Endodermal cell (in vitro differentiated cells): ENCODE data around the gene CASP8AP2. TPM values are rescaled to one million over a fixed set of nuclear protein-coding genes. Genes with fewer than 3 reads are reported as not detected.
"Not testable (repeated sequence)": the region's sequence is repeated elsewhere in the genome, so short reads cannot be mapped to it uniquely, and the experiment has no call there.

Experiments used
- DNase-seq: peaks from one replicate; pipeline ENCODE4 v3.0.0-alpha.2; 2017
- H3K27ac ChIP-seq: 2 replicates; pipeline ENCODE4 v1.5.1; 2013; ENCODE audit warnings: mild to moderate bottlenecking, low read depth, low read length, moderate library complexity
- H3K27me3 ChIP-seq: 2 replicates; pipeline ENCODE4 v1.6.1; 2013; ENCODE audit warnings: mild to moderate bottlenecking, low read length, moderate library complexity; ENCODE audit not compliant: insufficient read depth, control insufficient read depth, poor library complexity, severe bottlenecking
- H3K36me3 ChIP-seq: 2 replicates; pipeline ENCODE4 v1.7.0; 2013; ENCODE audit warnings: mild to moderate bottlenecking, low read length, moderate library complexity; ENCODE audit not compliant: control insufficient read depth, insufficient read depth
- H3K4me1 ChIP-seq: one replicate; pipeline ENCODE4 v1.7.0; 2013; ENCODE audit warnings: low read length; ENCODE audit not compliant: control insufficient read depth, insufficient read depth
- H3K4me3 ChIP-seq: 2 replicates; pipeline ENCODE4 v1.5.1; 2013; ENCODE audit warnings: mild to moderate bottlenecking, low read length, moderate library complexity
- H3K9ac ChIP-seq: 2 replicates; pipeline ENCODE4 v1.6.1; 2013; ENCODE audit warnings: mild to moderate bottlenecking, low read length, moderate library complexity; ENCODE audit not compliant: poor library complexity, severe bottlenecking; ENCODE audit errors: extremely low read depth
- H3K9me3 ChIP-seq: 2 replicates; pipeline ENCODE4 v1.6.1; 2013; ENCODE audit warnings: mild to moderate bottlenecking, low read length, moderate library complexity; ENCODE audit not compliant: control insufficient read depth
- H3K27ac Mint-ChIP-seq: 2 replicates; pipeline ENCODE4 v1.8.0; 2020; ENCODE audit warnings: mixed read lengths
- H3K27me3 Mint-ChIP-seq: 2 replicates; pipeline ENCODE4 v1.8.0; 2021; ENCODE audit warnings: mild to moderate bottlenecking, mixed read lengths; ENCODE audit not compliant: insufficient read depth
- H3K36me3 Mint-ChIP-seq: 2 replicates; pipeline ENCODE4 v1.8.0; 2020; ENCODE audit warnings: low read depth, mixed read lengths
- H3K4me1 Mint-ChIP-seq: 2 replicates; pipeline ENCODE4 v1.8.0; 2020; ENCODE audit warnings: mixed read lengths
- H3K4me3 Mint-ChIP-seq: 2 replicates; pipeline ENCODE4 v1.8.0; 2020; ENCODE audit warnings: mild to moderate bottlenecking, moderate library complexity, mixed read lengths
- H3K9me3 Mint-ChIP-seq: 2 replicates; pipeline ENCODE4 v1.8.0; 2020; ENCODE audit warnings: mild to moderate bottlenecking, mixed read lengths
- CTCF ChIP-seq: fragments of 200-600 bp; sonication (generic); conservative IDR thresholded peaks from 2 replicates; pipeline ENCODE4 v1.5.0; 2021; ENCODE audit warnings: antibody characterized with exemption, mild to moderate bottlenecking
- WGBS, 2 experiments: methylation state at CpG; one replicate each; pipeline versions ENCODE4 v1.1.5 to v1.1.7; 2013; ENCODE audit warnings: missing lambda C conversion rate in 2 of 2, mixed read lengths in 1 of 2; ENCODE audit not compliant: insufficient coverage in 1 of 2, insufficient read length in 1 of 2; 5-methylcytosine and 5-hydroxymethylcytosine counted together
- total RNA-seq, 2 donors: library from RNA; stranded (reverse); fragmentation: NEBNext Ultra II Directional in 1 of 2; extraction: Animal tissue kit (Norgen Biotek cat#: 25700) in 1 of 2; gene quantifications; 2 replicates in 1 of 2; 3 replicates in 1 of 2; pipeline ENCODE4 v1.2.1, GENCODE V29; 2021

Gene CASP8AP2
- total RNA-seq, 2 donors from 2014 or later, result 31.1 to 40.0 TPM

GRCh38 chr6:89818977-89819335 lies 10.7 kb upstream of the CASP8AP2 start:
- Mint-ChIP-seq H3K36me3 (no peaks in the 10 kb centered on the region), H3K27ac (peak overlapping the region; percentile 97), H3K27me3 (no peaks in the 10 kb centered on the region), H3K4me1 (peaks cover 24% of the 10 kb centered on the region), H3K9me3 (no peaks in the 10 kb centered on the region), H3K4me3 (peak overlapping the region; percentile 86)
- H3K27me3 ChIP-seq, result no peaks in the 10 kb centered on the region
- H3K27ac ChIP-seq, result peak overlapping the region; percentile 76
- peak overlapping the region; percentile 99 for H3K4me3 ChIP-seq
- H3K4me1 ChIP-seq, result peaks cover 8% of the 10 kb centered on the region
- H3K9me3 ChIP-seq, result no peaks in the 10 kb centered on the region
- DNase-seq, result no peak
- peaks cover 12% of the 10 kb centered on the region for H3K36me3 ChIP-seq
- H3K9ac ChIP-seq, result peak overlapping the region; percentile 87
- TF ChIP-seq CTCF, result no peak
- WGBS, 2 experiments, result 0% methylated on average over 10 to 14 of the region's 14 CpGs

- H3K4me1 Mint-ChIP-seq, result peaks cover 18% of the 10 kb centered on the region
- no peaks in the 10 kb centered on the region for H3K27me3 ChIP-seq
Measured at GRCh38 chr6:89819336-89820130, 10.1 kb upstream of the CASP8AP2 start, which contains the start of gene MDN1. TSS of gene MDN1 (minus strand) at chr6:89819794. CDS start at chr6:89819607, 187 bp downstream.

GRCh38 chr6:89826029-89826528 lies 3.6 kb upstream of the CASP8AP2 start:
- no peaks in the 10 kb centered on the region for H3K27me3 Mint-ChIP-seq
- no peak for DNase-seq
- peaks cover 1% of the 10 kb centered on the region for H3K36me3 ChIP-seq
- H3K27ac Mint-ChIP-seq, result peak overlapping the region; percentile 52
- no peaks in the 10 kb centered on the region for H3K9me3 Mint-ChIP-seq
- no peak for TF ChIP-seq CTCF
- no peak overlapping the region for H3K4me3 Mint-ChIP-seq
- H3K9ac ChIP-seq, result no peak overlapping the region
- peaks cover 11% of the 10 kb centered on the region for H3K4me1 Mint-ChIP-seq
- no peak overlapping the region for H3K27ac ChIP-seq
- H3K4me1 ChIP-seq, result no peaks in the 10 kb centered on the region
- no peak overlapping the region for H3K4me3 ChIP-seq
- H3K27me3 ChIP-seq, result no peaks in the 10 kb centered on the region
- peaks cover 2% of the 10 kb centered on the region for H3K36me3 Mint-ChIP-seq
- no peaks in the 10 kb centered on the region for H3K9me3 ChIP-seq
- WGBS, 2 experiments, result 91 to 96% methylated on average over 5 to 6 of the region's 6 CpGs

More at GRCh38 chr6:89819336-89820130, 10.1 kb upstream of the CASP8AP2 start, which contains the start of gene MDN1:
- TF ChIP-seq CTCF, result no peak
- WGBS, 2 experiments, result 0 to 1% methylated on average over 50 to 65 of the region's 65 CpGs
- Mint-ChIP-seq H3K9me3 (no peaks in the 10 kb centered on the region), H3K27me3 (no peaks in the 10 kb centered on the region), H3K36me3 (no peaks in the 10 kb centered on the region), H3K4me3 (peak within 1 kb of the TSS; percentile 86), H3K27ac (peak within 1 kb of the TSS; percentile 97)
- peak; percentile 95 for DNase-seq
- peak within 1 kb of the TSS; percentile 99 for H3K4me3 ChIP-seq
- H3K4me1 ChIP-seq, result peaks cover 8% of the 10 kb centered on the region
- no peaks in the 10 kb centered on the region for H3K9me3 ChIP-seq
- peak within 1 kb of the TSS; percentile 87 for H3K9ac ChIP-seq
- peaks cover 12% of the 10 kb centered on the region for H3K36me3 ChIP-seq
- peak within 1 kb of the TSS; percentile 76 for H3K27ac ChIP-seq

GRCh38 chr6:89828475-89828987 lies 1.1 kb upstream of the CASP8AP2 start:
- not testable (repeated sequence) for H3K27me3 ChIP-seq, H3K4me1 ChIP-seq, DNase-seq, H3K27me3 Mint-ChIP-seq, H3K9me3 Mint-ChIP-seq, H3K9me3 ChIP-seq, H3K27ac ChIP-seq
- H3K36me3 Mint-ChIP-seq, result peaks cover 23% of the 10 kb centered on the region
- 87 to 91% methylated on average over 11 to 12 of the region's 13 CpGs for WGBS, 2 experiments
- H3K4me3 Mint-ChIP-seq, result peak overlapping the region; percentile 96
- peaks cover 11% of the 10 kb centered on the region for H3K4me1 Mint-ChIP-seq
- H3K27ac Mint-ChIP-seq, result peak overlapping the region; percentile 94
- Histone ChIP-seq H3K36me3 (peaks cover 17% of the 10 kb centered on the region), H3K4me3 (peak overlapping the region; percentile 87), H3K9ac (peak overlapping the region; percentile 46)
